ENCODE data around the gene SLC6A15.

The SLC6A15 gene

GRCh38 chr12:84912198-84913128 is at the start of gene SLC6A15:
Gene SLC6A15, minus strand, starts transcription at chr12:84912799. Its CDS starts 20,679 bp downstream, at chr12:84892120.
- DNase-seq: no peak

- DNase-seq: no peak
Observed at GRCh38 chr12:84960918-84961317, 48.3 kb upstream of the SLC6A15 start.

GRCh38 chr12:84955298-84955697 is 42.7 kb upstream of the SLC6A15 start:
- no peak for DNase-seq

- no peak for DNase-seq
Observed at GRCh38 chr12:84954415-84954814, 41.8 kb upstream of the SLC6A15 start.

GRCh38 chr12:84950971-84951546 is 38.5 kb upstream of the SLC6A15 start:
- DNase-seq: no peak

- DNase-seq: no peak
Observed at GRCh38 chr12:84946753-84947152, 34.2 kb upstream of the SLC6A15 start.

- DNase-seq: no peak
Observed at GRCh38 chr12:84937415-84937814, 24.8 kb upstream of the SLC6A15 start.

- no peak for DNase-seq
Observed at GRCh38 chr12:84929501-84929900, 16.9 kb upstream of the SLC6A15 start.

- no peak for DNase-seq
Observed at GRCh38 chr12:84924981-84925380, 12.4 kb upstream of the SLC6A15 start.

GRCh38 chr12:84922693-84923092 is 10.1 kb upstream of the SLC6A15 start:
- DNase-seq: no peak

GRCh38 chr12:84920331-84920730 is 7.7 kb upstream of the SLC6A15 start:
- no peak for DNase-seq

- no peak for DNase-seq
Observed at GRCh38 chr12:84919271-84919670, 6.7 kb upstream of the SLC6A15 start.

- DNase-seq: no peak
Observed at GRCh38 chr12:84913129-84913515, 523 bp upstream of the SLC6A15 start.

GRCh38 chr12:84911271-84912197 is 1.1 kb downstream of the SLC6A15 start:
- no peak for DNase-seq

GRCh38 chr12:84910549-84911241 is 1.9 kb downstream of the SLC6A15 start:
- no peak for DNase-seq

- no peak for DNase-seq
Observed at GRCh38 chr12:84904051-84904450, 8.5 kb downstream of the SLC6A15 start.

GRCh38 chr12:84891106-84891838 is 21.3 kb downstream of the SLC6A15 start:
- DNase-seq: no peak

GRCh38 chr12:84889818-84890217 is 22.8 kb downstream of the SLC6A15 start:
- no peak for DNase-seq

GRCh38 chr12:84888861-84889260 is 23.7 kb downstream of the SLC6A15 start:
- DNase-seq: no peak

- DNase-seq: no peak
Observed at GRCh38 chr12:84877340-84877739, 35.3 kb downstream of the SLC6A15 start.

- DNase-seq: no peak
Observed at GRCh38 chr12:84875241-84875640, 37.4 kb downstream of the SLC6A15 start.

- no peak for DNase-seq
Observed at GRCh38 chr12:84874825-84875139, 37.8 kb downstream of the SLC6A15 start.
